Stimulated activated CD4-positive, alpha-beta T cell treated with anti-CD3 and anti-CD28 coated beads, Interleukin-1b, Interleukin-23, amount 100 ng/mL, for 48 hours (primary cell): Measurements from ENCODE around the gene ARMC3.
"Not testable (repeated sequence)": the region's sequence is repeated elsewhere in the genome, so short reads cannot be mapped to it uniquely, and the experiment has no call there.

Experiments
- DNase-seq: peaks from one replicate; pipeline ENCODE4 v3.0.0-alpha.2; 2020

Gene ARMC3

GRCh38 chr10:23055424-23056185 lies 127.8 kb downstream of the ARMC3 start:
- DNase-seq = no peak

GRCh38 chr10:23056186-23056579 lies 128.3 kb downstream of the ARMC3 start:
- DNase-seq = no peak

GRCh38 chr10:23058366-23058765 lies 130.5 kb downstream of the ARMC3 start:
- DNase-seq = no peak

- no peak for DNase-seq
Measured at GRCh38 chr10:23060918-23061317, 133.1 kb downstream of the ARMC3 start.

- no peak for DNase-seq
Measured at GRCh38 chr10:23063045-23063972, 135.5 kb downstream of the ARMC3 start.

- no peak for DNase-seq
Measured at GRCh38 chr10:23063973-23064812, 136.3 kb downstream of the ARMC3 start.

- DNase-seq = not testable (repeated sequence)
Measured at GRCh38 chr10:23064813-23065114, 136.9 kb downstream of the ARMC3 start.

GRCh38 chr10:23065181-23065948 lies 137.5 kb downstream of the ARMC3 start:
- DNase-seq = no peak

GRCh38 chr10:23067337-23067736 lies 139.5 kb downstream of the ARMC3 start:
- DNase-seq = no peak

- DNase-seq = peak; percentile 57
Measured at GRCh38 chr10:23067939-23068775, 140.3 kb downstream of the ARMC3 start.

GRCh38 chr10:23069019-23069815 lies 141.4 kb downstream of the ARMC3 start:
- no peak for DNase-seq

GRCh38 chr10:23070092-23070912 lies 142.4 kb downstream of the ARMC3 start:
- DNase-seq = not testable (repeated sequence)

GRCh38 chr10:23070913-23071218 lies 143.0 kb downstream of the ARMC3 start:
- DNase-seq = no peak

- not testable (repeated sequence) for DNase-seq
Measured at GRCh38 chr10:23072593-23072992, 144.7 kb downstream of the ARMC3 start.

GRCh38 chr10:23073527-23073926 lies 145.7 kb downstream of the ARMC3 start:
- DNase-seq = no peak

GRCh38 chr10:23075672-23076071 lies 147.8 kb downstream of the ARMC3 start:
- no peak for DNase-seq

GRCh38 chr10:23078114-23078513 lies 150.3 kb downstream of the ARMC3 start:
- DNase-seq = no peak

GRCh38 chr10:23079700-23080099 lies 151.8 kb downstream of the ARMC3 start:
- DNase-seq = no peak

- DNase-seq = no peak
Measured at GRCh38 chr10:23080262-23080661, 152.4 kb downstream of the ARMC3 start.

GRCh38 chr10:23081221-23081750 lies 153.4 kb downstream of the ARMC3 start:
- DNase-seq = no peak
